NOMO-1 treated with DMSO at 0.1 percent for 48 hours (cell line): ENCODE data around the gene FAM222B.

ENCODE experiments used
- DNase-seq: peaks from one replicate; lab custom pipeline; 2025; ENCODE audit not compliant: unreplicated experiment; lab: John Stamatoyannopoulos, UW

The FAM222B gene

DNA sequence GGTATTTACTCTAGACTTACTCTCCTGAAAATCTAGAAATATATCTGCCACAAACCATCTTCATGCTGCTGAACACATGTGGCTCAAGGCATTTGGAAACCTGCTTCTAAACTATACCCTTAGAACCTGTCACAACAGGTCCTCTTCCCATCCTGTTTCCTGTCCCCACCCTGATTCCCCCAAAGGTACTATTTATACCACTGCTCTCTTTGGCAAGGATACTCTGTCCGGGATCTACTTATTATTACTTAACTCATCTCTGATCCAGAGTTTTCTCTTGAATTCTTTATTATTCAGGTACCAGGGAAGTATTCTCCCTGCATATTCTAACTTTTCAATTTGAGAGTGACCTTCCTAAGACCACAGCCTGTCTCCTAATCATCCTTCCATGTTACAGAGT lies 65.4 kb downstream of the FAM222B start:
- DNase-seq = no peak

DNA sequence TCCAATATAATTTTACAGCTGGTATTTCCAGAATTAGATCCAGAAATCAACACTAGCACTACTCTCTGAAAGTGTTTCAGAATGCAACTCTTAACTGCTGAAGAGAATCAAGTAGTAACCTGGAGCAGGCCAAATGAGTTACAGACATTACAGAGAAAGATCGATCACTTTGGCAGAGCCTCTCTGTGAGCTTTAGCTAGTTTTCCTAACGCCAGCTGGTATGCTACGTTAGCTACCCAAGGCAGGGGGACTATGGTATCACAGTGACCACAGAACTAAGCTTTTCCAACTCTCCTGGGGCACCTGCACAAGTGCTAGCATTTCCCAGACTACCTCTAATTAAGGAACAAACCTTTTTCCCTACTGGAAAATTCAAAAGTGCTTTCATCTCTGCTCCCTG lies 68.4 kb downstream of the FAM222B start:
- DNase-seq = no peak

DNA sequence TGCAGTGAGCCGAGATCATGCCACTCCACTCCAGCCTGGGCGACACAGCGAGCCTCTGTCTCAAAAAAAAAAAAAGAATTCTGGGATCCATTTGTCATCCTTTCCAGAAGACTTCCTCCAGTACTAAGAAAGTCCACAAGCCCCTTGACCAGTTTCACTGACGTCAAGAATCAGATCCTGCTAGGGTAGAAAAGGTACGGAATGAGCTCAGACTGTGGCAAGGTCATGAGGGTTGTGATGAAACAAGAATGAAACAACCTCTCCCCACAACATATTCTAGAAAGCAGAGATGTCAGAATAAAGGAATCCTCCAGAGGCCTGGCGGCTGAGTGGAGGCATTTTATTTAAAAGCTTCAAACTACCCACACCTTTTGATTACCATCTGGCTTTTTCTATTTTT lies 68.9 kb downstream of the FAM222B start:
- DNase-seq = no peak

DNA sequence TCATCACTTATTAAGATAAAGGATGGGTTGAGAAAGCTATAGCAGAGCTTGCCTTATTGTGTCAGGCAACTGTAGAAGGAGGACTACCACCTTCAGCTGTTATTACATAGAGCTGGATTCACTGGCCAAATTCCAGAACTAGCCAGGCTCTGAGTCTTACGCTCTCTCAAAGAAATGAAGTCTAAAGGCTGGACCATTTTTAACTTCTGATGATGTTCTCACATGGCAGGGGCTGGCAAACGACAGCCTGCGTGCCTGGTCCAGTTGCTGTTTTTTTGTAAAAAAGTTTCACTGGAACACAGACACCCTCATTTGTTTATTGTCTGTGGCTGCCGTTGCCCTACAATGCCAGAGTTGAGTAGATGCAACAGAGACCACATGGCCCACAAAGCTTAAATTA lies 77.6 kb downstream of the FAM222B start:
- DNase-seq = no peak

DNA sequence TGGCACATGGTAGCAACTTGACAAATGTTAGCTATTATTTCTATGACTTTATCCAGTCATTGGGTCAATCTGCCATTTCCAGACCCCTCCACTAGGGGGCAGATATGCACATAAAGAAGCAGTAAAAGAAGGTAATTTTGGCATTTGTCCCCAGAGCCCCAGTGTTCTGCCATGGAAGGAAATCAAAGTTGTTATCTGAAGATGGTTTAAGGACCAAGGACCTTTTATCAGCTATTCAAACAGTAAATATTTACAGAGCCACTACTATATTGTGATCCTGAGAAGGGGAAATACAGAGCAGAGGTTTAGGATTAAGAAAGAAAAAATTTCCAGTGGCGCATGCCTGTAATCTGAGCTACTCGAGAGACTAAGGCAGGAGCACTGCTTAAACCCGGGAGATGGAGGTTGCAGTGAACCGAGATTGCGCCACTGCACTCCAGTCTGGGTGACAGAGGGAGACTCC lies 78.8 kb downstream of the FAM222B start:
- peak; percentile 58 for DNase-seq

DNA sequence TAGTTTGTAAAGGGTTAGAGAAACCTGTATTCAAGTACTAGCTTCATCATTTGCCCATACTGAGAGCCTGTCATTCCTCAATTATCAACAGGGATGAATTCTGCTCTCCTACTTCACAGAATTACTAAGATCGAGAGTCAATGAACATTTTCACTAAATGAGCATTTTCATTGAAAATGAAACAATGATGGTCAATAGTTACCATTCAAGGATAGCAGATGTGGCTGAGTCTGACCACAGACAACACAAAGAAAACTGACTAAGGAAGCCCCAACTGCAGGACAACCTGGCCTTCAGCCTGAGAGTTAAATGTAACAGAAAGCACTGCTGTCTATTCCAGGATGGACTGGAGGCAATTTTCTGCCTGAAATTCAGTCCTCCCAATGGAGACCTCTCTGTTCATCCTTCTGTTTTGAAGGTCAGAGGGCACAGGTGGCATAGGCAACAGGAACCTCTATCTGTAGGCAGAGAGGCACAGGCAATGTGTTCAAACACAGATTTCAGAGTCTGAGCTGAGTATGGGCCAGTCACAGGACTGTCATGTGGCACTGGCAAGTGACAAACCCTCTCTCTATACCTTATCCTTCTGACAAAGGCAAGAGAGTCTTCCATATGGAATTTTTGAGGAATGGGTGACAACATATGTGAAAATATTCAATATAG lies 79.3 kb downstream of the FAM222B start:
- no peak for DNase-seq

DNA sequence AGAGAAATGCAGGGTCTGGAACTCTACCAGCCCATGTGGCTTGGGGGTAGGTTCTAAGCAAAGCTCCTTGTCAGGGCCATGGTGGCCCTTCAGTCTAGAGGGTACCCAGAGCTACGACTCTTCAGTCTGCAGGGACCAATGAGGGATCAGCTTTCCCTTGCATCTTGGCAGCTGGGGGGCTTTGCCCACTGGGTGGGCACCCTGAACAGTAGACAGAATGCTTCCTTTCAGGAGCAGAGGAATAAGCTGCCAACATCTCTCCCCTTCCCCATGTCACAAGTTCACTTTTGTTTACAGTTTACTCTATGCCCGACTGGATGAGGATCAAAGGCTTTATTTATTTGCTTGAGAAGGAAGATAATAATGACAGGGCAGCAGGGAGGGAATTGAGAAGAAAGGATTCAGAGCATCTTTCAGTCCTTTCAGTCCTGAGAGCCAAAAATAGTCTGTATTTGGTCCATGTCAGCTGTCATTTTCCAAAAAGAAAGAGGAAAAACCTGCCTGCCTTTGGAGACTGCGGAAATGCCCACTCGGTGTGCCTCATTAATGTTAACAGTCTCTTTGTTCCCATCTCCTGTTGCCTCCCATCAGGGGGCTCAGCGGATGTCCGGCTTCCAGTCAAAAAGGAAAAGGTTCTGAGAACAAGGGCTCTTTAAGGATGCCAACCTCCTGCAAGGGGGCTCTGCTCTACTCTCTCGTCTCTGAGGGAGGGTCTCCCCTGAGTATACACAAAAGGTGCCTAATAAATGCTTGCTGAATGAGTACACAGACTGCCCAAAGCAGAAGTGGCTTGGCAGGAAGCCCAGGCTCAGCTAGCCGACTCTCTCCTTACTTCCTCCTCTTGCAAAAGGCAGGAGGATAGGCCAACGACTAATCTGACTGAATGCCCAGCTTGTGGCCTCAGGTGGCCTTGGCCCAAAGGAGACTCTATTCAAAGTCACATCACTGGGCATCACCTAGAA lies 81.7 kb downstream of the FAM222B start:
- peak; percentile 64 for DNase-seq

DNA sequence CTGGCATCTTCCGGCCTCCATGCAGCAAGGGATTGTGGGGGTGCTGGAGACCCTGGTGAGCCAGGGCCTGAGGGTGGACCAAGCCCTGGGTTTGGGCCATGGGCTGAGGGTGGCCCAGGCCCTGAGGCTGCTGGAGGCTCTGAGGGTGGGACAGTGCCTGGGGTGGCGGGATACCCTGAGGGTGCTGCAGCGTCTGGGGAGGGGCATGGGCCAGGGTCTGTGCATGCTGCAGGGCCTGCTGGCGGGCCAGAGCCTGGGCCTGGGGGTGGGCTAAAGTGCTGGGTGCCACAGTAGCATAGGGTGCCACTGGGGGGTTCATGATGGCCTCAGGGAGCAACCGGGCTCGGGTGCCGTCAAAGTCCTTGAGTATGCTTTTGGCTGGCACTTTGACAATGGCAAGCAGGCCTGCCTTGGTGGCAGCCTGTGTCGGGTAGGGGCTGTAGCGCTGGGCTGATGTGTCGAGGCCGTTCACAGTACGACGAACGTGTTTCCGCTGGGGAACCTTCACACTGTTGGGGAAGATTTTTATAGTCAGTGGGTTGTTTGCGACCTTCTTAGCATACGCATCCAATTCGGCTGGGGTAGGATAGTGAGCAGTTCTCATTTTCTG lies 83.2 kb downstream of the FAM222B start:
- no peak for DNase-seq

DNA sequence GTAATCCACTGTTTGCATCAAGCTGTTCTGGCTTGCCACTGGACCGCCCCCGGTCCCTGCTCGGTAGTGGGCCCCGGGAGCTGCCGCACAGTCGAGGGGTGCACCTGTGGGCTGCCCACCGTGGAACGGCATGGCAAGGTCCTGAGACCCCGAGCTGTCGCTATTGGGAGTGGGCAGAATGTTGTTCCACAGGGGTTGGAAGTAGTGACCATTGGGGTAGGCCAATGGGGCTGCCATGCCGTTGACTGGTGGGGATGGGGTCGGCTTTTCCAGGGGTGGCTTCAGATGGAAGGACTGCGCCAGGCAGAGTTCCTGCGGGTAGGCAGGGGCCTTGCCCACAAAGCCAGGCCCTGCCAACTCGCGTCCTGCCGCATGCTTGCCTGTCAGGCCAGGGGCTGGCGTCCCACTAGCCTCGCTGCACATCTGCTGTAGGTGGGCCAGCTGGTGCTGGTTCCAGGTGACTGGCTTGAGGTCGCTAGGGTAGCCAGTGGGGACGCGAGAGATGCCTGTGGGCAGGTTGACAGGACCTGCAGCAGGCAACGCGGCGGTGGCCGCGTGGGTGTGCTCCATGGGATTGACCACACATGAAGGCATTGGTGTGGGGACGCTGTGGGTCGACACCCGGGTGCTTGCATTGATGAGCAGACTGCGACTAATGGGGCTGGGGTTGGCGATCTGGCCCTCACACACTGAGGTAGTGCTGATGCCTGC lies 84.0 kb downstream of the FAM222B start:
- no peak for DNase-seq

DNA sequence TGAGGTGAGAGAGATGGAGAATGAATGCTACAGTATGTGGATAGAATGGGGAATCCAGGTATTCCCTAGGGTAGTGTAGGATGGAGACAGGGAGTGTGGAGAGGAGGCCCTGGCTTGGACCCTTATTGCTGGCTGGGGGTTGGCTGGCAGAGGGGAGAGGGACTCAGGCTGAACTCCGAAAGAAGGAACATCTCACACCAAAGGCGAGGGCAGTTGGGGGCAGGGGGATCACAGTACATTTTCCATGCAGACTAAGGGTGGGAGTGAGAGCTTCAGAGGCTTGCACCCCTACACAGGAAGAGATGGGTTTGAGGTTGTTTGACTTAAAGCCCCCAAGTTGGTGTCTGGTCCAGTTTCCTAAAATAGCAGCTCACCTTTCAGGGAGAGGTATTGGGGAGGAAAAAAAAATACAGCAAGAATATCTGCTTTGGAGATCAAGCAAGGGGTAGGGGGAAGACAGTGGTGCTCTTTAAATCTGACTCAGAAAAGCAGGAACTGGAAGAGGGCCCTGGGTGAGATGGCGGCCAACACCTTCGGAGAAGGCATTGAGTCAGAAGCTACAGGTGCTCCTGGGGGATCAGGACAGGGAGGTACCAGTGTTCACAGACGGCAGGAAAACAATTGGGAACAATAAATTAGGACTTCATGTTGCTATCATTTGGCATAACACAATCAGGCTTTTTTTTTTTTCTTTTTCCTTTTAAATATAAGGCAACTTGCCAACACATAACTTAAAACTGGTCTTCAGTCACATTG lies 86.4 kb downstream of the FAM222B start:
- no peak for DNase-seq

DNA sequence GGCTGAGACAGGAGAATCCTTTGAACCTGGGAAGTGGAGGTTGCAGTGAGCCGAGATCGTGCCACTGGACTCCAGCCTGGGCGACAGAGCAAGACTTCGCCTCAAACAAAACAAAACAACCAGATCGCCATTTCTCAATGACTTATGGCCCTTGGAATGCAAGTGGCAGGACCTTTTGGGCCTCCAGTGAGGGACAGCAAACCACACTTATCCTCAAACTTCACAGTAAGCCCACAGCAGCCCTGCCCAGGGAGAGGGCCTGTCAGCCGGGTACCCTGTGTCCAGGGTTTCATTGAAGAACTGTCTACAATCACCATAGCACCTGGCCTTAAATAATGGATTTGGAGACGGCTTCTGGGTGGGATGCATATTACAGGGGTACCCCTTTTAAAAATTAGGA lies 87.1 kb downstream of the FAM222B start:
- DNase-seq = no peak

DNA sequence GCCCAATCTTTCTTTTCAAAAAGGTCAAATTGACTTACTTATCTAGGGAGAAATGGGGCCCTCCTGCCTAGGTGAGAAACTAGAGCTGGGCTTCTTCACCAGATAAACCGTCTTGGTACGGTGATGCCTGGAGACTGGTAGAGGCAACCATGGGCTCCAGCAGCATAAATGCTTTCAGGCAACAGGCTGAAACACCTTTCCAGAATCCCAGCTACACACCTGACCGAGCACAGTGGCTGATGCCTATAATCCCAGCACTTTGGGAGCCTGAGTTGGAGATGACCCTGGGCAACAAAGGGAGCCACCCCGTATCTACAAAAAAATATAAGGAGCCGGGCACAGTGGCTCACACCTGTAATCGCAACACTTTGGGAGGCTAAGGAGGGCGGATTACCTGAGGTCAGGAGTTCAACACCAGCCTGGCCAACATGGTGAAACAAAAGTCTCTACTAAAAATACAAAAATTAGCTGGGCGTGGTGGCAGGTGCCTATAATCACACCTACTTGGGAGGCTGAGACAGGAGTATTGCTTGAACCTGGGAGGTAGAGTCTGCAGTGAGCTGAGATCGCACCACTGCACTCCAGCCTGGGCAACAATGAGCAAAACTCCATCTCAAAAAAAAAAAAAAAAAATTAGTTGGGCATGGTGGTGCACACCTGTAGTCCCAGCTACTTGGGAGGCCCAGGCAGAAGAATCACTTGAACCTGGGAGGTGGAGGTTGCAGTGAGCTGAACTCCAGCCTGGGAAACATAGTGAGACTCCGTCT lies 90.8 kb downstream of the FAM222B start:
- no peak for DNase-seq

DNA sequence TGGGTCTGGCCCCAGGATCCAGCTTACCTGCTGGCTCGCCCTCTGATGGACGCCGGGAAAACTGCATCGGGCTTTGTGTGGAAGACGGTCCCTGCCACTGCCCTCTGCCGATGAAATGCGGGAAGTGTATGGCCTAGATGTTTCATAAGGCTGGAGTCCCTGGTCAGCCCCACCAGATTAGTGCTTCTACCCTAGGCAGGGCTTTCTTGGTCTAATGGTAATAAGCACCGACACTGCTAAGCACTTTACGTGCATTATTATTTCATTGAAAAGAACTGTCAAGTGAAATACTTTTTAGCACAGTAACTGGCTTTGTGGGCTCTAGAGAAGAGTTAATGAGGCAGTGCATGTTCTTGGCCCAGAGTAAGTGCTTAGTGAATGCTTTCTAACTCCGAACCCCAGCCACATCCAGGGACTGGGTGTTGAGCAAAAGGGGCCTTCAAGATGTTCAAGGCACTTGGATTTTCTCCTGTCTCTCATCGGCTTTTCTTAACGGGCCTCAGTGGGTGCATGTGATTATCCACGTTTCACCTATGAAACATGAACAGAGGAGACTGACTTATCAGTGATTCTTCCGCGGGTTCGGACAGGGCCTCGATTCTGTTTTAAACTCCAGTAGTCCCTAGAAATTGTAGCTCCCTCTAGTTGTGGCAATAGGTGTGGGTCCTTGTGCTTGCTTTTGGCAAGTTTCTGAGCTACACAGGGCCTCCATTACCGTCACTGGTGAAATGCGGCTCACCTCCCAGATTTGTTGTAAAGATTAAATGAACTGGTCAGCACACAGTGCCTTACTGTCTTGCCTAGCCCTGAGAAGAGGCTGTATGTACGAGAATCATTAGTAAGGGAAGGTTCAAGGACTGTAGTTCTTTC lies 92.2 kb downstream of the FAM222B start:
- DNase-seq = peak; percentile 79

DNA sequence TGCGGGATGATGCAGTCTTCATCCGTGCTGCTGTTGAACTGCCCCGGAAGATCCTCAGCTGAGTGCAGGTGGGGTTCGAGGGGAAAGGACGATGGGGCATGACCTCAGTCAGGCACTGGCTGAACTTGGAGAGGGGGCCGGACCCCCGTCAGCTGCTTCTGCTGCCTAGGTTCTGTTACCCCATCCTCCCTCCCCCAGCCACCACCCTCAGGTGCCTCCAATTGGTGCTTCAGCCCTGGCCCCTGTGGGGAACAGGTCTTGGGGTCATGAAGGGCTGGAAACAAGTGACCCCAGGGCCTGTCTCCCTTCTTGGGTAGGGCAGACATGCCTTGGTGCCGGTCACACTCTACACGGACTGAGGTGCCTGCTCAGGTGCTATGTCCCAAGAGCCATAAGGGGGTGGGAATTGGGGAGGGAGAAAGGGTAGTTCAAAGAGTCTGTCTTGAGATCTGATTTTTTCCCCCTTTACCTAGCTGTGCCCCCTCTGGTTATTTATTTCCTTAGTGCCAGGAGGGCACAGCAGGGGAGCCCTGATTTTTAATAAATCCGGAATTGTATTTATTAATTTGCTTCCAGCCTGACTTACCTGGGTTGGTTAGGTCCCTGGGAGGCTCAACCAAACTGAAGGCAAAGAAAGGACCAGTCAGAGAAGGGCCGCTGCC lies 92.9 kb downstream of the FAM222B start:
- DNase-seq = no peak

DNA sequence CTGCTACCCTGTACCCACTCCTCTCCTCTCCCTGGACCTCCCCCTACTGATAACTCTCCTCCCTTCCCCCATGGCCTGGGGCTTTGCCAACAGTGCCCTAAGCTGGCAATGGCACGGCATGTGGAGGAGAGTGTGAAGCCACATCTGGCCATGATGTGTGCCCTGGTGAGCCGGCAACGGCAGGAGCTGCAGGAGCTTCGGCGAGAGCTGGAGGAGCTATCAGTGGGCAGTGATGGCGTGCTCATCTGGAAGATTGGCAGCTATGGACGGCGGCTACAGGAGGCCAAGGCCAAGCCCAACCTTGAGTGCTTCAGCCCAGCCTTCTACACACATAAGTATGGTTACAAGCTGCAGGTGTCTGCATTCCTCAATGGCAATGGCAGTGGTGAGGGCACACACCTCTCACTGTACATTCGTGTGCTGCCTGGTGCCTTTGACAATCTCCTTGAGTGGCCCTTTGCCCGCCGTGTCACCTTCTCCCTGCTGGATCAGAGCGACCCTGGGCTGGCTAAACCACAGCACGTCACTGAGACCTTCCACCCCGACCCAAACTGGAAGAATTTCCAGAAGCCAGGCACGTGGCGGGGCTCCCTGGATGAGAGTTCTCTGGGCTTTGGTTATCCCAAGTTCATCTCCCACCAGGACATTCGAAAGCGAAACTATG lies 93.6 kb downstream of the FAM222B start:
- no peak for DNase-seq

DNA sequence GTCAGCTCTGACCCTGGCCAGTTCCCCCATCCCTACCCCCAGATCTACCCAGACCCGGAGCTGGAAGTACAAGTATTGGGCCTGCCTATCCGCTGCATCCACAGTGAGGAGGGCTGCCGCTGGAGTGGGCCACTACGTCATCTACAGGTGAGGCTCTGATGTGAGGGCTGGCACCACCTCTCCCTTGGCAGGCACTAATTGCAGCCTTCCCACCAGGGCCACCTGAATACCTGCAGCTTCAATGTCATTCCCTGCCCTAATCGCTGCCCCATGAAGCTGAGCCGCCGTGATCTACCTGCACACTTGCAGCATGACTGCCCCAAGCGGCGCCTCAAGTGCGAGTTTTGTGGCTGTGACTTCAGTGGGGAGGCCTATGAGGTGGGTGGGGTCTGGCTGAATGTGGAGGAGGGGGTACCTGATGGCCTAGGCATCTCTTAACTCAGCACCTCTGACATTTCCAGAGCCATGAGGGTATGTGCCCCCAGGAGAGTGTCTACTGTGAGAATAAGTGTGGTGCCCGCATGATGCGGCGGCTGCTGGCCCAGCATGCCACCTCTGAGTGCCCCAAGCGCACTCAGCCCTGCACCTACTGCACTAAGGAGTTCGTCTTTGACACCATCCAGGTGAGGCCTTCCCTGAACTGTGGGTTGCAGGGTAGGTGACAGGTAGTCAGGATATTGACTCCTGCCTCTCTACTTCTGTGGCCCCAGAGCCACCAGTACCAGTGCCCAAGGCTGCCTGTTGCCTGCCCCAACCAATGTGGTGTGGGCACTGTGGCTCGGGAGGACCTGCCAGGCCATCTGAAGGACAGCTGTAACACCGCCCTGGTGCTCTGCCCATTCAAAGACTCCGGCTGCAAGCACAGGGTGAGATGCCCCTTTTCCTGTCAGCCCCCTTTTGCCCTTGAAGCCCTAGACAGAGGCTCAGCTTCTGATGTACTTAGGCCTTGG lies 94.5 kb downstream of the FAM222B start:
- DNase-seq = no peak
